Memory B cell (primary cell): ENCODE data around the gene DRGX.

Source experiments
- ATAC-seq: fragments of 150-1000 bp; cut with Tn5 transposase; 2 replicates; pipeline ENCODE4 v1.10.0; 2021; ENCODE audit warnings: low read depth, mild to moderate bottlenecking, moderate library complexity
- DNase-seq, 2 donors: peaks; one replicate each; pipeline ENCODE4 v3.0.0; 2022; ENCODE audit warnings: low spot score in 2 of 2
- H3K27ac Mint-ChIP-seq: one replicate; pipeline ENCODE4 v1.8.0; 2022; ENCODE audit warnings: mild to moderate bottlenecking, moderate library complexity, mixed read lengths
- H3K27me3 Mint-ChIP-seq: one replicate; pipeline ENCODE4 v1.8.0; 2022; ENCODE audit warnings: mixed read lengths
- H3K36me3 Mint-ChIP-seq: one replicate; pipeline ENCODE4 v1.8.0; 2022; ENCODE audit warnings: mild to moderate bottlenecking, mixed read lengths
- H3K4me1 Mint-ChIP-seq: one replicate; pipeline ENCODE4 v1.8.0; 2022; ENCODE audit warnings: mixed read lengths
- H3K4me3 Mint-ChIP-seq: one replicate; pipeline ENCODE4 v1.8.0; 2022; ENCODE audit warnings: mild to moderate bottlenecking, moderate library complexity, mixed read lengths
- H3K9me3 Mint-ChIP-seq: one replicate; pipeline ENCODE4 v1.8.0; 2022; ENCODE audit warnings: mixed read lengths

The DRGX gene

GRCh38 chr10:49344840-49345239 is 51.0 kb downstream of the DRGX start:
- H3K36me3 Mint-ChIP-seq = peaks cover 2% of the 10 kb centered on the region
- peaks cover 3% of the 10 kb centered on the region for H3K9me3 Mint-ChIP-seq
- ATAC-seq (no peak), DNase-seq (no peak)
- no peak overlapping the region for H3K4me3 Mint-ChIP-seq
- peaks cover 1% of the 10 kb centered on the region for H3K27me3 Mint-ChIP-seq
- no peaks in the 10 kb centered on the region for H3K4me1 Mint-ChIP-seq
- no peak overlapping the region for H3K27ac Mint-ChIP-seq

DNA sequence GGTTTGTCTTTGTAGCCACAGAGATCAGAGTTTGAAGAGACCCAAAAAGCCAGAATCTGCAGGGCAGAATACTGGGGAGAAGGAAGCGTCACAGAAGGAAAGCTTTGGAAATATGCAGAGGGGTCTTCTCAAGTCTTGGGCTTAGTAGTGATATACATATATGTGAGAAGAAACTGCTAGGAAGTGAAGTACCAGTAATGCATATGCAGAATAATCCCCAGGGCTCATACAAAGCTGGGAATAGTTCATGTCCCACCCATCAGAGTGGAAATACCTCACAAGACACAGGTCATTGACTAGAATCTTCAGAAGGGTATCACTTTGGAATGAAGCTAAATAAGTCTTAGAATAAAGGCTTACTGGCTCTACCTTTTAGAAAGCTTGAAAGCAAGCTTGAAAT is 57.3 kb downstream of the DRGX start:
- no peak overlapping the region for H3K27ac Mint-ChIP-seq

GRCh38 chr10:49335364-49335972 is 60.4 kb downstream of the DRGX start:
- Mint-ChIP-seq H3K9me3 (peaks cover 8% of the 10 kb centered on the region), H3K27ac (no peak overlapping the region), H3K27me3 (peaks cover 4% of the 10 kb centered on the region), H3K36me3 (peaks cover 7% of the 10 kb centered on the region), H3K4me1 (peaks cover 6% of the 10 kb centered on the region), H3K4me3 (no peak overlapping the region)
- no peak for ATAC-seq
- no peak for DNase-seq

More for the DNA sequence above, 57.3 kb downstream of the DRGX start:
- Mint-ChIP-seq H3K36me3 (peaks cover 7% of the 10 kb centered on the region), H3K4me1 (peaks cover 6% of the 10 kb centered on the region), H3K4me3 (no peak overlapping the region), H3K27me3 (peaks cover 3% of the 10 kb centered on the region), H3K9me3 (peaks cover 9% of the 10 kb centered on the region)
- DNase-seq (no peak), ATAC-seq (no peak)

- no peak overlapping the region for H3K27ac Mint-ChIP-seq
- no peak for ATAC-seq
- no peak for DNase-seq
- H3K4me1 Mint-ChIP-seq = peaks cover 6% of the 10 kb centered on the region
- peaks cover 5% of the 10 kb centered on the region for H3K27me3 Mint-ChIP-seq
- peaks cover 8% of the 10 kb centered on the region for H3K9me3 Mint-ChIP-seq
- no peak overlapping the region for H3K4me3 Mint-ChIP-seq
- peaks cover 7% of the 10 kb centered on the region for H3K36me3 Mint-ChIP-seq
Observed at GRCh38 chr10:49334964-49335363, 60.9 kb downstream of the DRGX start.

GRCh38 chr10:49333192-49333591 is 62.7 kb downstream of the DRGX start:
- Mint-ChIP-seq H3K4me1 (peaks cover 6% of the 10 kb centered on the region), H3K27me3 (peaks cover 7% of the 10 kb centered on the region), H3K9me3 (peaks cover 8% of the 10 kb centered on the region), H3K36me3 (peaks cover 7% of the 10 kb centered on the region), H3K27ac (no peak overlapping the region), H3K4me3 (no peak overlapping the region)
- no peak for DNase-seq
- no peak for ATAC-seq

DNA sequence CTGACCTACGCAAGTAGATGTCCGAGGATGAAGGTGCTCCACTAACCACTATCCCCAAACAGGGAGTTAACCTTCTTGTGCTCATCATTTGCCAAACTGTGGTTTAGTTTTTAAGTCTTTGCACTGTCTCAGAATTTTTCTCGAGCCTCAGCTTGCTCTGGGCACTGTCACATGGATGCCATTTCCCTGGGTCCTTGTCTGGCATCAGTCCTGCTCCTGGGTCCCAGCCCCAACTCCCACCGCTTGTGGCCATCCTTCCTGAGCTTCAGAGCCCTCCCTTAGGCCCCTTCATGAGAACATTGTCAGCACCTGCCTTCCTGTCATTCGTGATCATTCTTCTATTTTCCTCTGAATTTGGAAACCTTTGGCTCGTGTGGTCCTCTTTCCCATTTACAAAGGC is 63.1 kb downstream of the DRGX start:
- H3K4me1 Mint-ChIP-seq = peaks cover 6% of the 10 kb centered on the region
- no peak for DNase-seq
- peaks cover 8% of the 10 kb centered on the region for H3K9me3 Mint-ChIP-seq
- peaks cover 7% of the 10 kb centered on the region for H3K27me3 Mint-ChIP-seq
- H3K27ac Mint-ChIP-seq = no peak overlapping the region
- H3K36me3 Mint-ChIP-seq = peaks cover 7% of the 10 kb centered on the region
- H3K4me3 Mint-ChIP-seq = no peak overlapping the region
- ATAC-seq = no peak

DNA sequence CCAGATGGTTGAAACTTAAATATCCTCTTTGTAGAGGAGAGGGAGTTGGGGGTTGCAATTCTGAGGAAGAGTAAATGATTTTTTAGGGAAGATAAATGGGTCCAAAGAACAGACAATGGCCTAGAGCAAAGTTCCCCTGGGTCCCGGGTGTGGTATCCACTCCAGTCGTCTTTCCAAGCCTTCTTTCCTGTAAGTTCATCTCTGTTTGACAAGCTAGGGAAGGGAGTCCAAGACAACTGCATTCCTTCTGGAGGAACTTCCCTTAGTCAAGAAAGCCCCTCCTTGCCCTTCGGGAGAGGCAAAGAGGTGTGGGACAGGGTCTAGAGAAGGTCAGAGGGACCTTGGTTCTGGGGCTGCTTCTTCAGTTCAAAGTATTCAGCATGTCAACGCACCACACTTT is 63.6 kb downstream of the DRGX start:
- Mint-ChIP-seq H3K9me3 (peaks cover 8% of the 10 kb centered on the region), H3K27ac (no peak overlapping the region), H3K36me3 (peaks cover 7% of the 10 kb centered on the region), H3K4me3 (no peak overlapping the region), H3K4me1 (peaks cover 6% of the 10 kb centered on the region), H3K27me3 (peaks cover 7% of the 10 kb centered on the region)
- DNase-seq = no peak
- no peak for ATAC-seq

GRCh38 chr10:49331431-49331830 is 64.5 kb downstream of the DRGX start:
- H3K4me3 Mint-ChIP-seq = no peak overlapping the region
- ATAC-seq (no peak), DNase-seq (no peak)
- H3K36me3 Mint-ChIP-seq = peaks cover 7% of the 10 kb centered on the region
- peaks cover 6% of the 10 kb centered on the region for H3K4me1 Mint-ChIP-seq
- peaks cover 8% of the 10 kb centered on the region for H3K9me3 Mint-ChIP-seq
- H3K27me3 Mint-ChIP-seq = peaks cover 8% of the 10 kb centered on the region
- H3K27ac Mint-ChIP-seq = no peak overlapping the region

GRCh38 chr10:49330127-49330665 is 65.7 kb downstream of the DRGX start:
- Mint-ChIP-seq H3K9me3 (peaks cover under 1% of the 10 kb centered on the region), H3K27me3 (peaks cover 8% of the 10 kb centered on the region), H3K36me3 (no peaks in the 10 kb centered on the region), H3K4me3 (no peak overlapping the region), H3K4me1 (peaks cover 1% of the 10 kb centered on the region), H3K27ac (no peak overlapping the region)
- no peak for ATAC-seq
- DNase-seq = no peak

DNA sequence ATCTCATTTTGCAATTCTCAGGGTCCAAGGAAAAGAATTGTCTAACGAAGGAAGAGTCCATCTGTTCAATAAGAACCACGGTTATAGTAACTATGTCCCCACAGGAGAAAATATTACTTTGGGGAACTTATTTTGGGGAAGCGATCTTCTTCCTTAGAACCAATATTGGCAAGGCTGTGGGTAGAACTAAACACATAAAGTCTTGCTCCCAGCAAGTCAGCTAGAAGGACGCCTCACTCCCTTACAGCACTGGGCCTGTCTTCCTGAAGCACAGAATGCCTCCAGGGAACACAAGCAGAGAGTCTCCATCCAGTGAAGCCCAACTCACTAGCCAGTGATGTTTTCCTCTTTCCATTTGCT is 66.8 kb downstream of the DRGX start:
- Mint-ChIP-seq H3K27ac (no peak overlapping the region), H3K4me3 (no peak overlapping the region), H3K4me1 (no peaks in the 10 kb centered on the region), H3K36me3 (no peaks in the 10 kb centered on the region), H3K9me3 (no peaks in the 10 kb centered on the region), H3K27me3 (peaks cover 11% of the 10 kb centered on the region)
- no peak for DNase-seq
- no peak for ATAC-seq

GRCh38 chr10:49328401-49329145 is 67.3 kb downstream of the DRGX start:
- no peaks in the 10 kb centered on the region for H3K9me3 Mint-ChIP-seq

DNA sequence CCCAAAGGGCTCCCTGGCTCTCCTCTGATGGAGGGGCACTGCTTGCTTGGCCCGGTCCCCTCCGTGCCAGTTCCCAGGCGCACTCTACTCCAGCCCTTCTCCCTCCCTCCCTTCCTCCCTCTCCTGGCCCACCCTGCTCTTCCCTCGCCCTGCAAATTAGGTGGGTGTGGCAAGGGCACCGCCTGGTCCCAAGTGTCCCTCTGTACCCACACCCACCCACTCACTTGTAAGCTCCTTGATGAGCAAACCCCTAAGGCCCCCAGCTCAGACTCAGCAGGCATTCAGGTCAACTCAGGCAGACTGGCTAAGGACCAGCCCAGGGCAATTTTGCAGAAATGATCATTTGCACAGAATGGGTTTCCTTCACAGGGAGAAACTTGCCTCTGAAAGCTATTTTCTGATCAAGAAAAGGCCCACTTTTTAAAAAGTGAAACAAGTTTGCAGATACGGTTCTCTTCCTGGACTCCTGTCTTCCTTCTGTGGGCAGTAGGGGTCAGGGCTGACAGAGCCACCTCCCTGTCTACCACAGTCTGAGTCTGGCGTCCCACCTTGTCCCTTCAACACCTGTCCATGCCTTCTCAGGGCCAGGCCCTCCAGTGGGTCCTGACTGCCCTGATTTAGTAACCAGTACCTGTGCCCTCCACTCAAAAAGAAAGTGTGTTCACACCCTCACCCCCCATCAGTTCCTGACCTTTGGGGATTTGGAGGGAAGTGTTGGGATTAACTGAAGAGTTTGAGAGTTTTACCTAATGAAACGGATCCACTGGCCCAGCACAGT is 68.7 kb downstream of the DRGX start:
- DNase-seq = no peak

More at GRCh38 chr10:49328401-49329145, 67.3 kb downstream of the DRGX start:
- no peaks in the 10 kb centered on the region for H3K4me1 Mint-ChIP-seq
- H3K36me3 Mint-ChIP-seq = no peaks in the 10 kb centered on the region
- no peak overlapping the region for H3K27ac Mint-ChIP-seq
- H3K27me3 Mint-ChIP-seq = peaks cover 12% of the 10 kb centered on the region
- no peak overlapping the region for H3K4me3 Mint-ChIP-seq
- DNase-seq = no peak
- ATAC-seq = no peak

GRCh38 chr10:49325916-49326783 is 69.7 kb downstream of the DRGX start:
- Mint-ChIP-seq H3K4me1 (no peaks in the 10 kb centered on the region), H3K27me3 (peaks cover 10% of the 10 kb centered on the region), H3K36me3 (no peaks in the 10 kb centered on the region), H3K4me3 (no peak overlapping the region), H3K27ac (no peak overlapping the region), H3K9me3 (no peaks in the 10 kb centered on the region)
- no peak for DNase-seq
- ATAC-seq = no peak

More for the DNA sequence above, 68.7 kb downstream of the DRGX start:
- no peak overlapping the region for H3K4me3 Mint-ChIP-seq
- no peaks in the 10 kb centered on the region for H3K4me1 Mint-ChIP-seq
- H3K27me3 Mint-ChIP-seq = peaks cover 10% of the 10 kb centered on the region
- H3K9me3 Mint-ChIP-seq = no peaks in the 10 kb centered on the region
- no peaks in the 10 kb centered on the region for H3K36me3 Mint-ChIP-seq
- ATAC-seq = no peak
- no peak overlapping the region for H3K27ac Mint-ChIP-seq
